GM23338 (cell line): ENCODE results near the gene PPP1R3F.

Source experiments
- EZH2 ChIP-seq: fragments of 200-600 bp; sonication (generic); IDR thresholded peaks from one replicate; pipeline ENCODE4 v1.8.0; 2017; ENCODE audit warnings: antibody characterized with exemption, mild to moderate bottlenecking, low read depth; ENCODE audit not compliant: unreplicated experiment
- EZH2phosphoT487 ChIP-seq: fragments of 200-600 bp; sonication (generic); IDR thresholded peaks from one replicate; pipeline ENCODE4 v1.8.1; 2018; ENCODE audit warnings: antibody characterized with exemption; ENCODE audit not compliant: unreplicated experiment
- POLR2AphosphoS5 ChIP-seq: IDR thresholded peaks from 2 replicates; pipeline ENCODE4 v1.6.1; 2016; ENCODE audit warnings: antibody characterized with exemption, low read depth
- TF ChIP-seq, protein P1 (sequence below), 2 experiments: fragments of 200-600 bp in 1 of 2; sonication (generic) in 1 of 2; conservative IDR thresholded peaks; 2 replicates each; pipeline versions ENCODE4 v1.5.1 to v1.6.1; 2016 to 2017; ENCODE audit warnings: antibody characterized with exemption in 2 of 2, low read depth in 2 of 2, mild to moderate bottlenecking in 2 of 2, moderate library complexity in 1 of 2

DNA sequence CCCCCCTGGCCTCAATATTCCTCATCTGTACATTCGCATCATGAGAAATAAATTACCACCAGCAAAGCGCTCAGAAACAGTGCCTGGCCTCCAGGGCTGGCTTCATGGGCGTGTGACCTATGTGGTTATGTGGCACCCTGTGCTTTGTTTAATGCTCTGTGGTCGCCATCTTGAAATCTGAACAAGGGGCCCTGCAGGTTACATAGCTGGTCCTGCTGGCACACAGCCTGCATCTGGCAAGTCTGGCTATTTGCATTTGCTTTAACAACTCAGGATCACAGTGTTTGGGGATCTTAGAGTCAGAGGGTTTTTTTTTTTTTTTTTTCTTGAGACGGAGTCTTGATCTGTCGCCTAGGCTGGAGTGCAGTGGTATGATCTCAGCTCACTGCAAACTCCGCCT is 15.0 kb upstream of the PPP1R3F start:
- TF ChIP-seq EZH2phosphoT487 (no peak), EZH2 (no peak), POLR2AphosphoS5 (no peak)
- TF ChIP-seq, protein P1, sequence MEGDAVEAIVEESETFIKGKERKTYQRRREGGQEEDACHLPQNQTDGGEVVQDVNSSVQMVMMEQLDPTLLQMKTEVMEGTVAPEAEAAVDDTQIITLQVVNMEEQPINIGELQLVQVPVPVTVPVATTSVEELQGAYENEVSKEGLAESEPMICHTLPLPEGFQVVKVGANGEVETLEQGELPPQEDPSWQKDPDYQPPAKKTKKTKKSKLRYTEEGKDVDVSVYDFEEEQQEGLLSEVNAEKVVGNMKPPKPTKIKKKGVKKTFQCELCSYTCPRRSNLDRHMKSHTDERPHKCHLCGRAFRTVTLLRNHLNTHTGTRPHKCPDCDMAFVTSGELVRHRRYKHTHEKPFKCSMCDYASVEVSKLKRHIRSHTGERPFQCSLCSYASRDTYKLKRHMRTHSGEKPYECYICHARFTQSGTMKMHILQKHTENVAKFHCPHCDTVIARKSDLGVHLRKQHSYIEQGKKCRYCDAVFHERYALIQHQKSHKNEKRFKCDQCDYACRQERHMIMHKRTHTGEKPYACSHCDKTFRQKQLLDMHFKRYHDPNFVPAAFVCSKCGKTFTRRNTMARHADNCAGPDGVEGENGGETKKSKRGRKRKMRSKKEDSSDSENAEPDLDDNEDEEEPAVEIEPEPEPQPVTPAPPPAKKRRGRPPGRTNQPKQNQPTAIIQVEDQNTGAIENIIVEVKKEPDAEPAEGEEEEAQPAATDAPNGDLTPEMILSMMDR (conservative IDR thresholded peaks at IDR 0.05; ENCODE audit: low read depth in 2 of 2) = no peak
